ENCODE results near the gene RPS29. TPM values are rescaled to one million over a fixed set of nuclear protein-coding genes. Genes with fewer than 3 reads are reported as not detected.

RPS29 gene
- polyA plus RNA-seq, 1 experiment = 3,597 TPM

DNA sequence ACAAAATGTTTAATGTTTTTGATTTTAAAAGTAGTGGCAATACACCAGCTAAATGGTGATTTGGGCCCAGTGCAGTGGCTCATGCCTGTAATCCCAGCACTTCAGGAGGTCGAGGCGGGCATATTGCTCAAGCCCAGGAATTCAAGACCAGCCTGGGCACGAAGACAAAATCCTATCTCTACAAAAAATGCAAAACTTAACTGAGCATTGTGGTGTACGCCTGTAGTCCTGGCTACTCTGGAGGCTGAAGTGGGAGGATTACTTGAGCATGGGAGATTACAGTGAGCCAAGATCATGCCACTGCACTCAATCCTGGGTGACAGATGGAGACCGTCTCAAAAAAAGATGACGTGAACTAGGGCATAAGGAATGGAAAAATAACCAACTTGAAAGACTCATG, 29.6 kb upstream of the RPS29 start:
- H3K27me3 ChIP-seq (ENCODE audit: control insufficient read depth, insufficient read depth, low read length) = no peaks in the 10 kb centered on the region
- POLR2A ChIA-PET = no interaction called here
- CTCF ChIA-PET = interaction anchor here (0.8 kb wide), 1 partner anchor 154 kb away, joined by 5 read pairs; no protein-coding TSS in a partner anchor

DNA sequence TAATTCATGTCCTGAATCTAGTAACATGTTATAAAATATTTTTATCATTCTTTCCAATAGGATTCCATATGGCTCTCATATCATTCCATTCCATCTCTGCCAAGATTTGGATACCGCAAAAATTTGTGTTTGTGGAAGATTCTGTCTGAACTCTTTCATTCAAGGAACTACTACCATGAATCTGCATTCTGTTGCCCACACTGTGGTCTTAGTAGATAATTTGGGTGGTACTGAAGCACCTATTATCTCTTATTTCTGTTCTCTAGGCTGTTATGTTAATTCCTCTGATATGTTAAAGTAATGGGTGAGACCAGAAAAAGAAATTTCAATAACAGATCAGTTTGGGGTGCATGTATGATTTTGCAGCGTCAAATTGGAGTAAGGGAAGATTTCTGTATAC, 28.0 kb upstream of the RPS29 start:
- CTCF ChIA-PET = no interaction called here
- POLR2A ChIA-PET = no interaction called here
- DNase-seq (ENCODE audit: low read depth, low spot score) = no peak
- no peak overlapping the region for H3K27ac ChIP-seq (ENCODE audit: low read depth, low read length)
- H3K27me3 ChIP-seq (ENCODE audit: control insufficient read depth, insufficient read depth, low read length) = no peaks in the 10 kb centered on the region
- H3K9me3 ChIP-seq (ENCODE audit: control insufficient read depth, insufficient read depth, low read length) = no peaks in the 10 kb centered on the region
- no peak overlapping the region for H3K4me3 ChIP-seq (ENCODE audit: low read depth, low read length)
- TF ChIP-seq, protein P1, sequence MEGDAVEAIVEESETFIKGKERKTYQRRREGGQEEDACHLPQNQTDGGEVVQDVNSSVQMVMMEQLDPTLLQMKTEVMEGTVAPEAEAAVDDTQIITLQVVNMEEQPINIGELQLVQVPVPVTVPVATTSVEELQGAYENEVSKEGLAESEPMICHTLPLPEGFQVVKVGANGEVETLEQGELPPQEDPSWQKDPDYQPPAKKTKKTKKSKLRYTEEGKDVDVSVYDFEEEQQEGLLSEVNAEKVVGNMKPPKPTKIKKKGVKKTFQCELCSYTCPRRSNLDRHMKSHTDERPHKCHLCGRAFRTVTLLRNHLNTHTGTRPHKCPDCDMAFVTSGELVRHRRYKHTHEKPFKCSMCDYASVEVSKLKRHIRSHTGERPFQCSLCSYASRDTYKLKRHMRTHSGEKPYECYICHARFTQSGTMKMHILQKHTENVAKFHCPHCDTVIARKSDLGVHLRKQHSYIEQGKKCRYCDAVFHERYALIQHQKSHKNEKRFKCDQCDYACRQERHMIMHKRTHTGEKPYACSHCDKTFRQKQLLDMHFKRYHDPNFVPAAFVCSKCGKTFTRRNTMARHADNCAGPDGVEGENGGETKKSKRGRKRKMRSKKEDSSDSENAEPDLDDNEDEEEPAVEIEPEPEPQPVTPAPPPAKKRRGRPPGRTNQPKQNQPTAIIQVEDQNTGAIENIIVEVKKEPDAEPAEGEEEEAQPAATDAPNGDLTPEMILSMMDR (IDR thresholded peaks at IDR 0.05; ENCODE audit: low read depth, low read length) = no peak

More for the DNA sequence above, 29.6 kb upstream of the RPS29 start:
- TF ChIP-seq, protein P1 (IDR thresholded peaks at IDR 0.05; ENCODE audit: low read depth, low read length) = no peak
- Histone ChIP-seq H3K9me3 (ENCODE audit: control insufficient read depth, insufficient read depth, low read length) (no peaks in the 10 kb centered on the region), H3K27ac (ENCODE audit: low read depth, low read length) (no peak overlapping the region), H3K4me3 (ENCODE audit: low read depth, low read length) (no peak overlapping the region)
- DNase-seq (ENCODE audit: low read depth, low spot score) = no peak

DNA sequence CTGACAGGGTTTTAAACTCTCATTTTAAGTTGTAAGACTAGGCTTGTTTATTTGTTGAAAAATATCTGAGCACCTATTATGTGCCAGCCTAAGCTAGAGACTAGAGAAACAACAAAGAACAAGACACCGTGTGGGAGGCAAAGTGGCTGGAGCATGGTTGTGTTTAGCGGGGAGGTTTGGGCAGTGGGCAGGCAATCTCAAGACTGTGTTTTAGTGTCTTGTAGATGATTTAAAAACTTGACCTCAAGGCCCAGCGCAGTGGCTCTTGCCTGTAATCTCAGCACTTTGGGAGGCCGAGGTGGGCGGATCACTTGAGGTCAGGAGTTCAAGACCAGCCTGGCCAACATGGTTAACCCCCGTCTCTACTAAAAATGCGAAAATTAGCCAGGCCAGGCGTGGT, 26.5 kb upstream of the RPS29 start:
- ChIA-PET POLR2A (interaction anchor here (0.9 kb wide), 1 partner anchor 8 kb away, joined by 4 read pairs; the partner anchor contains the start of genes MGAT2 and RPL36AL), CTCF (interaction anchor here (0.7 kb wide), 1 partner anchor 21 kb away, joined by 3 read pairs; no protein-coding TSS in a partner anchor)
- TF ChIP-seq, protein P1 (IDR thresholded peaks at IDR 0.05; ENCODE audit: low read depth, low read length) = no peak
- no peak overlapping the region for H3K27ac ChIP-seq (ENCODE audit: low read depth, low read length)
- no peaks in the 10 kb centered on the region for H3K27me3 ChIP-seq (ENCODE audit: control insufficient read depth, insufficient read depth, low read length)
- no peak overlapping the region for H3K4me3 ChIP-seq (ENCODE audit: low read depth, low read length)
- H3K9me3 ChIP-seq (ENCODE audit: control insufficient read depth, insufficient read depth, low read length) = no peaks in the 10 kb centered on the region
- no peak for DNase-seq (ENCODE audit: low read depth, low spot score)

DNA sequence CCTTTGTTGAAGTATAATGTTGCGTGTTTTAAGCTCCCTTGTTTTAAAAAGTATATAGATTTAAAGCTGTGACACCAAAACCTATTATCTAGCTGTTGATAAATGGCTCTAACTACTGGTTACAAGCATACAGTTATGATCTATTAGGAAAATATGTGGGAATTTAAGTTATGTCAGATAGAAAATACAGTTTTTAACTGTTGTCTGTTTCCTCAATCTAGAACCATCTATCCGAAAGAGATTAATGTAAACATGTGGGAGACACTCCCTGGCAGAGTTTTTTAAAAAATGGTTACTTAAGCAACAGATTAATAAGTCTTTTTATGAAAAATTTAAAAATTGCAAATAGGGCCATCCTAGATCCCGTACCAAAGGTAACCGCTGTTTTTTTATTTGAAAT, 26.1 kb upstream of the RPS29 start:
- TF ChIP-seq, protein P1 (IDR thresholded peaks at IDR 0.05; ENCODE audit: low read depth, low read length) = no peak
- H3K27ac ChIP-seq (ENCODE audit: low read depth, low read length) = no peak overlapping the region
- no peak overlapping the region for H3K4me3 ChIP-seq (ENCODE audit: low read depth, low read length)
- DNase-seq (ENCODE audit: low read depth, low spot score) = no peak
- no peaks in the 10 kb centered on the region for H3K27me3 ChIP-seq (ENCODE audit: control insufficient read depth, insufficient read depth, low read length)
- no peaks in the 10 kb centered on the region for H3K9me3 ChIP-seq (ENCODE audit: control insufficient read depth, insufficient read depth, low read length)
- CTCF ChIA-PET = interaction anchor here (0.7 kb wide), 1 partner anchor 22 kb away, joined by 3 read pairs; no protein-coding TSS in a partner anchor
- POLR2A ChIA-PET = interaction anchor here (0.9 kb wide), 1 partner anchor 8 kb away, joined by 4 read pairs; the partner anchor contains the start of genes MGAT2 and RPL36AL

DNA sequence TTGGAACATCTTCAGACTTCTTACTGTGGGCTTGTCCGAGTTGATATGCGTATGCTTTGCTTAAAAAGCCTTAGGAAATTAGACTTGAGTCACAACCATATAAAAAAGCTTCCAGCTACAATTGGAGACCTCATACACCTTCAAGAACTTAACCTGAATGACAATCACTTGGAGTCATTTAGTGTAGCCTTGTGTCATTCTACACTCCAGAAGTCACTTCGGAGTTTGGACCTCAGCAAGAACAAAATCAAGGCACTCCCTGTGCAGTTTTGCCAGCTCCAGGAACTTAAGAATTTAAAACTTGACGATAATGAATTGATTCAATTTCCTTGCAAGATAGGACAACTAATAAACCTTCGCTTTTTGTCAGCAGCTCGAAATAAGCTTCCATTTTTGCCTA, 21.4 kb upstream of the RPS29 start:
- TF ChIP-seq, protein P1 (IDR thresholded peaks at IDR 0.05; ENCODE audit: low read depth, low read length) = no peak
- Histone ChIP-seq H3K4me3 (ENCODE audit: low read depth, low read length) (no peak overlapping the region), H3K9me3 (ENCODE audit: control insufficient read depth, insufficient read depth, low read length) (no peaks in the 10 kb centered on the region), H3K27me3 (ENCODE audit: control insufficient read depth, insufficient read depth, low read length) (no peaks in the 10 kb centered on the region), H3K27ac (ENCODE audit: low read depth, low read length) (no peak overlapping the region)
- no peak for DNase-seq (ENCODE audit: low read depth, low spot score)
- POLR2A ChIA-PET = no interaction called here
- CTCF ChIA-PET = no interaction called here

Data from AG04450 (cell line).